Measurements from ENCODE around the gene SLC10A1.

The SLC10A1 gene

DNA sequence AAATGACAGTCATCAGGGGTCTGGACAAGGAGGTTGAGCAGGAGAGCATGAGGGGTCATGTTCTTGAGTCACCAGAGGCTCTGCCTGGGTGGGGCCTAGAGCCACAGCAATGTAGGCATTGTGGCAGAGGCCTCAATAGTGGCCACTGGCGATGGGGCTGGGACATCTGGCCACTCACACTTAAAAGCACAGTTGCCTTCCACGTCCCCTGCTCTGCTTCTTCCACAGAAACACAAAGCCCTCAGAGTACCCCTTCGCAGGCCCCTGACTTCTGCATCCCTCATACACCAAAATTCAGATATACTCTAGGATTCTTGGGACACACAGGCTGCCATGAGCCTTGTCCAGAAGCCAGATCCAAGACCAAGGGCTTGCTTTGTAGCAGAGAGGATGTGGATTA is 2.2 kb downstream of the SLC10A1 start:
- Mint-ChIP-seq H3K36me3 (ENCODE audit: low read depth) (no peaks in the 10 kb centered on the region), H3K27me3 (ENCODE audit: low read depth) (peaks cover 7% of the 10 kb centered on the region), H3K9me3 (no peaks in the 10 kb centered on the region), H3K4me3 (no peak overlapping the region), H3K27ac (no peak overlapping the region), H3K4me1 (no peaks in the 10 kb centered on the region)
- TF ChIP-seq, protein P1, sequence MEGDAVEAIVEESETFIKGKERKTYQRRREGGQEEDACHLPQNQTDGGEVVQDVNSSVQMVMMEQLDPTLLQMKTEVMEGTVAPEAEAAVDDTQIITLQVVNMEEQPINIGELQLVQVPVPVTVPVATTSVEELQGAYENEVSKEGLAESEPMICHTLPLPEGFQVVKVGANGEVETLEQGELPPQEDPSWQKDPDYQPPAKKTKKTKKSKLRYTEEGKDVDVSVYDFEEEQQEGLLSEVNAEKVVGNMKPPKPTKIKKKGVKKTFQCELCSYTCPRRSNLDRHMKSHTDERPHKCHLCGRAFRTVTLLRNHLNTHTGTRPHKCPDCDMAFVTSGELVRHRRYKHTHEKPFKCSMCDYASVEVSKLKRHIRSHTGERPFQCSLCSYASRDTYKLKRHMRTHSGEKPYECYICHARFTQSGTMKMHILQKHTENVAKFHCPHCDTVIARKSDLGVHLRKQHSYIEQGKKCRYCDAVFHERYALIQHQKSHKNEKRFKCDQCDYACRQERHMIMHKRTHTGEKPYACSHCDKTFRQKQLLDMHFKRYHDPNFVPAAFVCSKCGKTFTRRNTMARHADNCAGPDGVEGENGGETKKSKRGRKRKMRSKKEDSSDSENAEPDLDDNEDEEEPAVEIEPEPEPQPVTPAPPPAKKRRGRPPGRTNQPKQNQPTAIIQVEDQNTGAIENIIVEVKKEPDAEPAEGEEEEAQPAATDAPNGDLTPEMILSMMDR (IDR thresholded peaks at IDR 0.05; ENCODE audit: unreplicated experiment in 3 of 3): no peak

DNA sequence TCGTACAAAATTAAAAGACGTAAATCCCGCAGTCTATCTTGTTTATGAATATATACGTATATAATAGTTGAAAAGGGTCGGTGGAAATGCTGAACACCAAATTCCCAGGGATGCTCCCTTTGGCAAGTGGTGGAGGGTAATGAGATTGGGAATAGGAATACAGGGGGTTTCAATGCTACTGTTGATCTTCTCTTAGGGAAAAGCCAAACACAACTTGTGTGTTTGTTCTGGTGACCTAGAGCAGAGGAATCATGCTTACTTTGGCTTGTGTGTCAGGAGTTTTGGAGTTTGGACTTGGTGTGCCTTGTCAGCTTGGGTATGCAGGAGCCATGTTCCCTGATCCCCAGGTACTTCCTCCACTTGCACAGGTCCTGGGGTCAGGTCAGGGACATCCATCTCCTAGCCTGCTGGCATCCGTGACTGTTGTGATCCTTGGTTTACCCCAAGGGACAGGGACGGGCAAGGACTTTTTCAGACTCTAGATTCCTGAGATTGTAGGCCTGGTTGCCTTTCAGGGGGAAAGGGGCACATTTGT is 4.1 kb downstream of the SLC10A1 start:
- Mint-ChIP-seq H3K9me3 (no peaks in the 10 kb centered on the region), H3K36me3 (ENCODE audit: low read depth) (no peaks in the 10 kb centered on the region), H3K4me1 (no peaks in the 10 kb centered on the region), H3K27me3 (ENCODE audit: low read depth) (peaks cover 7% of the 10 kb centered on the region), H3K4me3 (no peak overlapping the region), H3K27ac (no peak overlapping the region)
- TF ChIP-seq, protein P1 (IDR thresholded peaks at IDR 0.05; ENCODE audit: unreplicated experiment in 3 of 3): no peak

DNA sequence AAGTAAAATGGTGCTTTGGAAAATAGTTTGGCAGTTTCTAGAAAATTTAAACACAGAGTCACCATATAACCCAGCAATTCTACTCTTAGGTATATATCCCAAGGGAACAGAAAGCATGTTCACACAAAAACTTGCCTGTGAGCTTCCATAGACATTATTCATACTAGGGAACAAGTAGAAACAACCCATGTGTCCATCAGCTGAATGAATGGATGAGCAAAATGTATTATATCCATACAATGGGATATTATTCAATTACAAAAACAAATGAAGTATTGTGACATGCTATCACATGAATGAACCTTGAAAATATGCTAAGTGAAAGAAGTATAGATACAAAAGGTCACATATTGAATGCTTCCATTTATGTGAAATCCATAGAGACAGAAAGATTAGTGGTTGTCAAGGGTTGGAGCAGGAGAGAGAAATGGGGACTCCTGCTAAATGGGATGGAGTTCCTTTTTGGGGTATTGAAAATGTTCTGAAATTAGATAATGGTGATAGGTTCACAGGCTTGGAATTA is 7.9 kb downstream of the SLC10A1 start:
- TF ChIP-seq, protein P1 (IDR thresholded peaks at IDR 0.05; ENCODE audit: unreplicated experiment in 3 of 3): no peak
- H3K27me3 Mint-ChIP-seq (ENCODE audit: low read depth): no peaks in the 10 kb centered on the region
- H3K36me3 Mint-ChIP-seq (ENCODE audit: low read depth): no peaks in the 10 kb centered on the region
- no peaks in the 10 kb centered on the region for H3K4me1 Mint-ChIP-seq
- H3K9me3 Mint-ChIP-seq: no peaks in the 10 kb centered on the region
- no peak overlapping the region for H3K27ac Mint-ChIP-seq
- no peak overlapping the region for H3K4me3 Mint-ChIP-seq

DNA sequence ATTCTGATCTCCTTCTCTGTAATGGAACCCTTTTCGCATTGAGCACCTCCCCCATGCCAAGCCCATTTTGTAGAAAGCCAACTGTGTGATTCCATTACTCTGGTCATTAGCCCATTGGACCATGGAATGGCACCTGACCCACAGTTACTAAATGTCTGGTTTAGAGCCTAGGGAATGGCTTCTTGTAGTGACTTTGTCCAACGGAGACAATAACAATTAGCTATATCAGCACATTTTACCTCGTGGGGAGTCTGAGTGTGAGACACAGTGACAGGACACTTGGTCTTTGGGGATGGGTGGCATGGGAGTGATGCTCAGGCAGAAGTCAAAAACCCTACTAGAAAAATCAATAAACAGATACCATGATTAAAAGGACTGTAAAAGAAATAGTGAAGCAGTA is 10.4 kb downstream of the SLC10A1 start:
- peaks cover 3% of the 10 kb centered on the region for H3K36me3 Mint-ChIP-seq (ENCODE audit: low read depth)
- no peaks in the 10 kb centered on the region for H3K4me1 Mint-ChIP-seq
- no peaks in the 10 kb centered on the region for H3K9me3 Mint-ChIP-seq
- no peaks in the 10 kb centered on the region for H3K27me3 Mint-ChIP-seq (ENCODE audit: low read depth)
- no peak overlapping the region for H3K27ac Mint-ChIP-seq
- no peak overlapping the region for H3K4me3 Mint-ChIP-seq
- TF ChIP-seq, protein P1 (IDR thresholded peaks at IDR 0.05; ENCODE audit: unreplicated experiment in 3 of 3): no peak

DNA sequence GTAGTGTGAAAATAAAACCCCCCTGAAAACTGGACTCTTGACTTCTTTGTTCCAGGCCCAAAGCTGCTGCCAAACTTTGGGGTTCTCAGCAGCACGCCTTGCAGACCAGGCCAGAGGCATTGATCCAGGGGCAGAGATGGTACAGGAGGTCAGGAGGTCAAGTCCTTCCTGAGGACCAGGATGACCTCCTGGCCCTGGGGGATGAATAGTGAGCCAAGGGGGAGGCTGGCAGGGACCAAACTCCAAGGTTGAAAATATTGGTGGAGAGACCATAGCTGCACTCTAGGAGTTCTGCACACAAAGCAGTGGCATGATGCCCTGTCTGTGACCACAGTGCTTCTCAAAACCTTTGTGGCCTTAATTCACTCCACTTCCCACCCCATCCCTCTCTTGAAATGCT is 12.1 kb downstream of the SLC10A1 start:
- H3K9me3 Mint-ChIP-seq: no peaks in the 10 kb centered on the region
- H3K4me1 Mint-ChIP-seq: no peaks in the 10 kb centered on the region
- TF ChIP-seq, protein P1 (IDR thresholded peaks at IDR 0.05; ENCODE audit: unreplicated experiment in 3 of 3): no peak

DNA sequence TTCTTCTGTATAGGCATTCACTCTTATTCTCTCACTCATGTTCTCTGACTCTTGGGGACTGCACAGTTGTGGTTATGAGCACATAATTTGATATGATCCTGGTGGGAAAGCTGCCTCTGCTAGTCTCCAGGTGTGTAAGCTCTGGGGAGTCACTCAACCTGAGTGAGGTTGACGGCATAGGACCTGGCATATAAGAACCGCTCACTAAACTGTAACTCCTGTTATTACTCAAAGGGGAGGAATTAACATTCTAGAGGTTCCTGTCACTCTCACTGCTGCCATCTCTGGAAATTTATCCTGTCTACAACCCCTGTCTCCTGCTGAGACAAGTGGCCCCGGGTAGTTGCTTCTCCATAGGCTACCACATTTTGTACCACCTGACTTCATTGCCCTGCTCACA is 16.1 kb downstream of the SLC10A1 start:
- Mint-ChIP-seq H3K4me1 (no peaks in the 10 kb centered on the region), H3K4me3 (no peak overlapping the region), H3K27ac (no peak overlapping the region), H3K27me3 (ENCODE audit: low read depth) (no peaks in the 10 kb centered on the region), H3K36me3 (ENCODE audit: low read depth) (peaks cover 46% of the 10 kb centered on the region), H3K9me3 (no peaks in the 10 kb centered on the region)
- TF ChIP-seq, protein P1 (IDR thresholded peaks at IDR 0.05; ENCODE audit: unreplicated experiment in 3 of 3): no peak

More for the DNA sequence above, 12.1 kb downstream of the SLC10A1 start:
- Mint-ChIP-seq H3K36me3 (ENCODE audit: low read depth) (peaks cover 12% of the 10 kb centered on the region), H3K4me3 (no peak overlapping the region), H3K27ac (no peak overlapping the region), H3K27me3 (ENCODE audit: low read depth) (no peaks in the 10 kb centered on the region)

Measured in nephron (organoid).